IPS DF 4.7 (cell line): ENCODE measurements around the gene SLCO4A1.

ENCODE experiments used
- DNase-seq: peaks from one replicate; pipeline ENCODE4 v3.0.0-alpha.2; 2013; ENCODE audit warnings: low spot score; ENCODE audit errors: extremely low read depth

Gene SLCO4A1

DNA sequence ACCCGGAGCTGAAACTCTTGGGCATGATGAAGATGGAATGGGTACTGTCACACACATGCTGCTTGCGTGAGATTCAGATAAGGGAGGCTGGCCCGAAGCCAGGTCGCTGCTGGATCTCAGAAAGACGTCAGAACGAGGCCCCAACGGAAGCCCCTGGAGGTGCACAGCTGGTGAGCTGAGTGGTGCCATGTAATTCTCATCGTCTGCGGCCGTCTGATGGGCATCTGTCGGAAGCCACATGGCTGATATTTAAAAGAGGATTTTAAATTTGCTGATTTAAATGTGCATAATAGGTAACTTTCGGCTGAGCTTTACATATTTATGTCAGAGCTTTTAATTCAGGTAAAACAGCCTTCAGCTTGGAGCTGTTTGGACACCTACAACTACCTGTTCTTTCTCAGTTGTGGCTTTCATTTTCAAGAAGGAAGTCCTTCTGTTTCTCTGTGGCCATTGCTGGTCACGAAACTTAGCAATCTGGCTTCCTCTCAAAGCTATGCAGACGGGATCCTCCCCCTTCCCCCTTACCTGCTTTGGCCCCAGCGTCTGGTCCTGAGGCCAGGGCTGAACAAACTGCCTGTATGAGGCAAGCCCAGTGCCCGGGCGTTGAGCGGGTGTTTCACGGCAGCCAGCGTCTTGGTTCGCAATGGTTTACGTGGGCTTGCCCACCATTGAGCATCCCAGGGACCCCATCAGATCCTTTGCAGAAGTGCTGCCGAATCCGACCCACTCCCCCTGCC is 9.2 kb downstream of the SLCO4A1 start:
- DNase-seq: no peak

DNA sequence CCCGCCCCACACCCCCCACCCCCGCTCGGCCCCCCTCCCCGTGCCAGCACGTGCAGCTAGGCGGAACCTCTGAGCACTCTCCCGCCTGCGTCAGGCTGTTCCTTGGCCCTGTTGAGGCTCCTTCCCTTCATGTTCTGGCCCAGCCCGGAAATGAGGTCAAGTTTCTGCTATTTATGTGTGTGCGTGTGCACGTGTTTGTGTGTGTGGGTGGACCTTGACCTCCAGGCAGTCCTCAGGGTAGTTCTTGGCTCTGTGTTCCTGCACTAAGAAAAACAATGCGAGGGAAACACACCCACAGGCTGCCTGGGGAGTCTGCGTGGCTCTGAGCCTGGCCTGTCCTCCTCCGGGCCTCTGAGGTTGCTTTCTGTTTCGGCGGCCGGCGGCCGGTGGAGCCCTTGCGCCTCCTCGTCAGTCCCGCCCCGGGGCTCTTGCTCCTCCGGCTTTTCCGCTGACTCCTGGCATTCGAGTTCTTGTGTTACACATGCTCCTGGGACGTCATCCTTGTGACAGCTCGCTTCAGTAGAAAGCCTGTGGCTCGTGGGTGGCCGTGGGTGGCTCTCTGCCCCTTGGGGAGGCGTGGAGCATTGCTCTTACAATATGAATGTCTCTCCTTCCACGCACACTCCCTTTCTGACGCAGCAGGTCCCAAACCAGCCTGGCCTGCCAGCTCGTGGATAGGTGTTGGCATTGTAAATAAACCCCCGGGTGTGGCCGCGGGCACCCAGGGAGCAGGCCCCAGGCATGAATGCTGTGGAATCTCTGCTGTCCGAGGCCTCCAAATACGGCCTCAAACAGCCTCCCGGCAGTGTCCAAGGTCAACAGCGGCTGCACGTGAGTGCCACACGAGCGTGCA is 10.0 kb downstream of the SLCO4A1 start:
- DNase-seq: no peak

DNA sequence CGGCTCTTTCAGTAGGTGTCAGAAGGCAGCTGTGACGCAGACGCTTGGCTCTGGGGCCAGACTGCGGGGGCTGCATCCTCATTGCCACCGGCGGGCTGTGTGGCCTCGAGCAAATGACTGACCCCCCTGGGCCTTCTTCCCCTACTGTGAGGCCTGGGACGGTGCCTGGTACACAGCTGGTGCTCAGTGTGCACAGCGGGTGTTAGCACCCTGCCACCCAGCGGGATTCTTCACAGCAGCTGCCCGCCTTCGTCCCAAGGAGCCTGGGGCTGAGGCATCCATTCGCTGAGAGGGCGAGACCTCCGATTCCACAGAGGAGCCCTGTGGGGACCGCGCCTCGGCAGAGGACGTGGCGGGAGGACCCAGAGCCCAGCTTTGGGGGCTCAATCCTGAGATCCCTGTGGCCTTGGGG is 10.6 kb downstream of the SLCO4A1 start:
- DNase-seq: no peak

DNA sequence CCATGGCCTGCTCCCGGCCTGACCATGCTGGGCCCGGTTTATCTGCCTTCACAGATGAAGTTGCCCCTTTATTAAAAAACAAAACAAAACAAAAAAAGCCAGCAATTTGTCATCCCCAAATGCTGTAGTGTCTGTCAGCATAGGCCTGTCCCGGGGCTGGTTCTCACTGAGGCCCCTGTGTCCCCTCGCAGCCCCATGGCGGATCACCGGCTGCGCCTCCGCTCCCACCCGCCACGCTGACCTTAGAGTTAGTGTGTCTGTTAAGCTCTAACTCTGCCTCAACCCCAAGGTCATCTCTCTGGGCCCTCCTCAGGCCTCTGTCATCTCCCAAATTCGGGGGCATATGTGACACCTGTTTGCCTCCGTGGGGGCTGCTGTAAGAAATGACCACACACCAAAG is 11.1 kb downstream of the SLCO4A1 start:
- DNase-seq: no peak

DNA sequence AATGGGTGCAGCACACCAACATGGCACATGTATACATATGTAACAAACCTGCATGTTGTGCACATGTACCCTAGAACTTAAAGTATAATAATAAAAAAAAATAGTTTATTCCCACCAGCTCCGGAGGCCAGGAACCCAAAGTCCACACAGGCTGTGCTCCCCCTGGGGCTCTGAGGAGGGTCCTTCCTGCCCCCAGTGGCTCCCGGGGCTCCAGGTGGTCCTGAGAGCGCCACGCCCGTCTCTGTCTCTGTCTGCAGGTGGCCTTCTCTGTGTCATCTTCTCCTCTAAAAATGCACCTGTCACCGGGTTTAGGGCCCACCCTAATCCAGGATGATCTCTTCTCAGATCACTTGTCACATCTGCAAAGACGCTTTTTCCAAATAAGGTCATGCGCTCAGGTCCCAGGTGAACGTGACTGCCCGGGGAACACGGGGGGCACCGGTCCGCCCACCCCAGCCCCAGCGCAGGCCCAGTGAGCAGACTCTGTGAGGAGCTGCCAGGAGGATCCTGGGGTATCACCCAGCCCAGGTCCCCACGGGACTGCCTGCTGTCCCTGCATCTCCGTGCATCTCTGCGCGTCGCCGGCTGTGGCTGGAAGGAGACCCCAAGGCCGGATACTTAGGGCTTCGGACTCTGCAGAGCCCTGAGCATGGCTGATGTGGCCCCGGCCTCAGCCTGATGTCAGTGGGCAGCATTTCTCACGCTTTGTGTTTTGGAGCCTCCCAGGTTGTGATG is 11.8 kb downstream of the SLCO4A1 start:
- DNase-seq: no peak

DNA sequence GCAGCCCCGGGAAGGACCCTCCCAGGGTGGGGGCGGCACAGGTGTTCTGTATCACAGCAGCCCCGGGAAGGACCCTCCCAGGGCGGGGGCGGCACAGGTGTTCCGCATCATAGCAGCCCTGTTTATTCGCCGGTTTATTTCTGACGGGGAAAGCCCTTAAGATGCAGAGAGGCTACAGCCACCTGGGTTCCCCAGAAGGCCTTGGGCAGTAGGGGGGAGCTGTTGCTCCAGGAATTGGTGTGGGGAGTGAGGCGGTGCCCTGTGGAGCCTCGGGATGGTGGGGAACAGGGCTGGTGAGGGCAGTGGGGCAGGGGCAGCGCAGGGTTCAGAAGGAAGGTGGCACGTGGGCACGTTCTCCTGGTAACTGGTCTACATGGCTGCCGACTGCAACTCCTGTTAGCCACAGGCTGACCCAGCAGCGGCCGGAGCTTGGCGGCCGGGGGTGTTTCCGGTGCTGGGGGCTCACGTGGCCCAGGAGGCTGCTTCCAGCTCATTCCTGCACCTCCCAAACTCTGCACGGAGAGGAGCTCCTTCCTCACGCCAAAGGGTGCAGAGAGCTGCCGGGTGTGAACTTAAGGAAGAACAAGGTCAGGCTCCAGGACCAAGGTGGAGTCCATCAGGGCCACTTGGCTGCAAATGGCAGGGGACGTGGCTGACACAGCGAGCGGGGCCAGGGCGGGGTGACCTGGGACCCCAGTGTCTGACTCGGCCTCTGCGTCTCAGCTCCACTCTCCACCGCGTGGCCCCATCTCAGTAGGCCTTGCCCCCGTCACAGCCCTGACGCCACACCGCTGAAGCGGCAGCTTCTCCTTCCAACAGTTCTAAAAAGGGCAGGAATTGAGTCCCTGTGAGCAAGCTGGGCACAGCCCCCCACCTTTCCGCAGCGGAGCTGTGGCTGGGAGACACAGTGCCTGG is 13.2 kb downstream of the SLCO4A1 start:
- no peak for DNase-seq

DNA sequence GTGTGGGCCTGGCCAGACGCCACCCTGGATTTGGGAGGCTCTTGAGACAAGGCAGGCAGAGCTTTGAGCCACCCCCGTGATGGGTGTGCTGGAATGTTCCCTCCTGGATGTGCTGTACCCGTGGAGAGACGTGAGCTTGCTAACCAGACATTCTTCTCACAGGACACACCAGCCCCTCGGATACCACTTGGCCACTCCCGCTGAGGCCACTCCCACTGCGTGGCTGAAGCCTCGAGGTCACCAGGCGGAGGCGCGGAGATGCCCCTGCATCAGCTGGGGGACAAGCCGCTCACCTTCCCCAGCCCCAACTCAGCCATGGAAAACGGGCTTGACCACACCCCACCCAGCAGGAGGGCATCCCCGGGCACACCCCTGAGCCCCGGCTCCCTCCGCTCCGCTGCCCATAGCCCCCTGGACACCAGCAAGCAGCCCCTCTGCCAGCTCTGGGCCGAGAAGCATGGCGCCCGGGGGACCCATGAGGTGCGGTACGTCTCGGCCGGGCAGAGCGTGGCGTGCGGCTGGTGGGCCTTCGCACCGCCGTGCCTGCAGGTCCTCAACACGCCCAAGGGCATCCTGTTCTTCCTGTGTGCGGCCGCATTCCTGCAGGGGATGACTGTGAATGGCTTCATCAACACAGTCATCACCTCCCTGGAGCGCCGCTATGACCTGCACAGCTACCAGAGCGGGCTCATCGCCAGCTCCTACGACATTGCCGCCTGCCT is 14.1 kb downstream of the SLCO4A1 start:
- DNase-seq: no peak

DNA sequence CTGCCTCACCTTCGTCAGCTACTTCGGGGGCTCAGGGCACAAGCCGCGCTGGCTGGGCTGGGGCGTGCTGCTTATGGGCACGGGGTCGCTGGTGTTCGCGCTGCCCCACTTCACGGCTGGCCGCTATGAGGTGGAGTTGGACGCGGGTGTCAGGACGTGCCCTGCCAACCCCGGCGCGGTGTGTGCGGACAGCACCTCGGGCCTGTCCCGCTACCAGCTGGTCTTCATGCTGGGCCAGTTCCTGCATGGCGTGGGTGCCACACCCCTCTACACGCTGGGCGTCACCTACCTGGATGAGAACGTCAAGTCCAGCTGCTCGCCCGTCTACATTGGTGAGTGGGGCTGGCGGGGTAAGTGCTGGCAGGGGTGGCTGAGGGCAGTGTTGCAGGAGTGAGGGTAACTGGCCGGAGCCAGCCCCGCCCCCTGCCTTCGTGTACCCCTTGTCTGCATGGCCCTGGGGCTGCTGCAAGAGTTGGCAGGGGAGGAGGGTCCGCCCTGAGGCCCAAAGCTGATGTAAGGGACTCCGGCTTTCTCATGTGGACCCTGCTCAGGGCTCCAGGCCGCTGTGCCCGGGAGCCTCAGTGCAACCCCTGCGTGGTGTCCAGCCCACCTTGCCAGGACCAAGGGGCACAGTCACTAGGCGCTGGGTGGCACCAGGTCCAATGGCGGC is 14.8 kb downstream of the SLCO4A1 start:
- no peak for DNase-seq

DNA sequence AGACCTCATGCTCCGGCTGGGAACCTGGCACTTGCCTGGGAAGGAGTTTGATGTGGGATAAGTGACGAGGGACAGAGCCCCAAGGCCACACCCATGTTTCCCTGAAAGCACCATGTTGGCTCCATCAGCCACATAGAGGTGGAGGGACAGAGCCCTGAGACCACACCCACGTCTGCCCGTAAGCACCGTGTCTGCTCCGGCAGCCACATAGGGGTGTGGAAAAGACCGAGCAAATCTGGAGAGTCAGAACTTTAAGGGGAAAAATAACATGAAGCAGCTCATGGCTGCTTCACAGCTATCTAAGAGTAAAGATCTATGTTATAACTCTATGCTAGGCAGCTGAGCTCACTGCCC is 15.3 kb downstream of the SLCO4A1 start:
- no peak for DNase-seq

DNA sequence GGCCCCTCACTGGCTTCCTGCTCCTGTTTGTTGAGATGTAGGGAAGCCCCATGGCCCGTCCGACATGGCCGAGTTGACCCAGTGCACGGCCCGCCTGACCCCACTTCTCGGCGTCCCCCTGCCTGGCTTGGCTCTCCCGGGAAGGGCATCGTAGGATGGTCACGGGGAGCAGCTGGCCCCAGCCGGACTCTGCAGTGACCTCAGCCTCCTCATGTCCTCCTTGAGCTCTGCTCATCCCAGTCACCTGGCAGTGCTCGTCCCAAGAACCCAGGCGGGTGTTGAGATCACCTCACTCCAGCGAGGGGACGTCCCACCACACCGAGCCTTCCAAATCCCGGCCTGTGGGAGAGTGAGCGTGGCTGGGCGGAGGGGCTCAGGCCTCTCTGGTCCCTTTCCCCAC is 15.7 kb downstream of the SLCO4A1 start:
- no peak for DNase-seq

DNA sequence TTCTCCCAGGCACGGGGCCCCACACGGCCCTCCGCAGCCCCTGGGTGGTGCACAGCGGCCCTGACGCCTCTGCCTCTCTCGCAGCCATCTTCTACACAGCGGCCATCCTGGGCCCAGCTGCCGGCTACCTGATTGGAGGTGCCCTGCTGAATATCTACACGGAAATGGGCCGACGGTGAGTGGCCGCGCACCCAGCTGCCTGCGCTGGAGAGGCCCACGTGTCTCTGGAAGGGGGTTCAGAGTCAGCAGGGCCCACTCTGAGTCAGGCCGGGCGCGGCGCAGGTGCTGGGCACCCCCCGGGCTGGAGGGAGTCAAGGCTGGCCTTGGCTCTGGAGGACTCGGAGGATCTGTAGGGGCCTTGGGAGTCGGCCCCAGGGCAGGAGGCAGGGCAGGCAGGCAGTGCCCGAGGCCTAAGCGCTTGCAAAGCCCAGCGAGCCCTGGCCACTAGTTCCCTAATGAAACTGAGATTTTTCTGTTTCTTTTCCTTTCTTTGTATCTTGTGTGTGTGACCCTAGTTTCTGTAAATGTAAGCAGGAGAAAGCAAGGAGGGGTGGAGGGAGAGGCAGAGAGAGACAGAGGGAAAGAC is 16.4 kb downstream of the SLCO4A1 start:
- DNase-seq: no peak

DNA sequence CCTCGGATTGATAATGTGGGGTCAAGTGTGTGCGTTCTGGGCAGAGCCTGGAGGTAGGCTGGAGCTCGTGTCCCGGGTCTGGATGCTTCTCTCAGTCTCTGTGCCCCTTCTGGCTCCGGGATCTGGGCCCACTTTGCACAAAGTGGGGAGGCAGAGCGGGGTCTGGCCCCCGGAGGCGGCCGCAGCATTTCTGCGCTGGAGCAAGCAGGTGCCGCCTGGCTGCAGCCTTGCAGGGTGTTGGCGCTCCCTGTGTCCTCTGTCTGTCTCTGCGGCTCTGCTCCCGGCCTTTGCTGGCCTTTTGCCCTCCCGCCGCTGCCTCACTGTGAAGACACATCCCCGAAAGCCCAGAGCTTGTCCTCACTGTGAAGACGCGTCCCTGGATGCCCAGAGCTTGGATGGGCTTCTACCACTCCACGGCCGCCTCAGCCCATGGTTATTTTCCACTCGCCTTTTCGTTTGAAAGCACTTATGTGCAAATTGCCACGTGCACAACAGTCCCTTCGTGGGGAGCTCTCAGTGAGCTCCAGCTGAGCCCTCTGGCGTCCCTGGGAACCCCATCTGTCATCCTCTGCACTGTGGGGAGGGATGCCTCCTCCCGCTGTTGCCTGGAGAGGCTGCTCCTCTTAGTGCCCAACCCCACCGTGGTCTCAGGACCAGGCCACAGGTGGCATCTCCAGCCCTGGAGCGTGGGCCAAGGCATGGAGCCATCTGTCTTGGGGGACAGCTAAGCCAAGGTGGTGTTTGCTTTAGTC is 17.4 kb downstream of the SLCO4A1 start:
- DNase-seq: no peak

DNA sequence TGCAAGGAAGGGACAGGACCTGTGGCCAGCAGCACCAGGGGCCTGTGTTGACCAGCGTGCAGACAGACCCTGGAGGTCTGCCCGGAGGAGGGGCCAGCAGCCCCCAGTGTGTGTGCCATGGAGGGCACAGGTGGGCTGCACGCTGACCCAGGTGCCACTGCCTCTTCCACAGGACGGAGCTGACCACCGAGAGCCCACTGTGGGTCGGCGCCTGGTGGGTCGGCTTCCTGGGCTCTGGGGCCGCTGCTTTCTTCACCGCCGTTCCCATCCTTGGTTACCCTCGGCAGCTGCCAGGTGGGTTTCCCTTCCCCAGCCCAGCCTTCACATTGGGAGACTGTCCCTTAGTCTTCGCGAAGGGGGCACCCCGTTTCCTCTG is 17.9 kb downstream of the SLCO4A1 start:
- DNase-seq: no peak

DNA sequence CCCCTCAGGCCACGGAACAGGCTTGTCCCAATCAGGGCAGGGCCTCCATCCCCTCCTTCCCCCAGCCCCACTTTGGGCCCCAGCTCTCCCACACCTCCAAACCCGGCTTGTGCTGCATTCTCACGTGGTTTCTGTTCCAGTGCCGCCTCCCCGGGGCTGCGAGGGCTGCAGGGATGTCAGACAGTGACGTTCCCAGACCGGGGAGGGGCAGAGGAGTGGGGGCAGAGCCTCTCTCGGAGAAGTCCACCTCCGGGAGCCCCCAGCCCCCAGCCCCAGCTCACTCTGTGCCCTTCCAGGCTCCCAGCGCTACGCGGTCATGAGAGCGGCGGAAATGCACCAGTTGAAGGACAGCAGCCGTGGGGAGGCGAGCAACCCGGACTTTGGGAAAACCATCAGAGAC is 18.5 kb downstream of the SLCO4A1 start:
- DNase-seq: no peak

DNA sequence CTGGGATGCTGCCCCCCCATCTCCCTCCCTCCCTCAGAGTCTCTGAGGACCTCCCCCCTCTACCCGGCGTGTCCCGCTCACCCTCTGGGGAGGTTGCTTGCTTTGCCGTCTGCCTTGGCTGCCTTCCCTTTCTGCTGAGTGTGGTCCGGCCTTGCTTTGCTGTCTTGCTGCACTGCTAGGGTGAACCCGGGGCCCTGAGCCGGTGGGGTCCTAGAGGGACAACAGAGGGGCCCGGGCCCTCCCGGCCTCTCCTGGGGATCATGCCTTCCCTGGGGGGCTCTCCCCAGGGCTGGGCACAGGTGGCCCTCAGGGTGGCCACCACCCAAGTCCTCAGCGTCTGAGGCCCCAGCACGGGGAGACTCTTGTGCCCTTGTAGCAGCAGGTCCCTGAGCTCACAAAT is 19.3 kb downstream of the SLCO4A1 start:
- no peak for DNase-seq

DNA sequence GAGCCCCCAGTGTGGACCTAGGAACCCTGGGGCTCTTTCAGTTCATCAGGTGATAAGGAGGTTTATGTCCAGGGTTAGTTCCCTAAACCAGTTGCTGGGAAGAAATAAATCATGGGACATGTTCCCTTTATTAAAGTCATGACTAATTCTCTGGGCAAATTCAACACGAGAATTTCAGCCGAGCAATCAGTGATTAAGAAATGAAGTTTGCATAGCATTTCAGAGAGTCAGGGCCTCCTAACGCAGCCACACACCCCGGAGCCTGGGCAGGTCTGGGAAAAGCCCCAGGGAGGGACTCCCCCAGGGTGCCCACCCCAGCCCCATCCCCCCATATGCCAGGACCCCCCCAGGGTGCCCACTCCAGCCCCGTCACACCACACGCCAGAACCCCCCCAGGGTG is 20.1 kb downstream of the SLCO4A1 start:
- no peak for DNase-seq

DNA sequence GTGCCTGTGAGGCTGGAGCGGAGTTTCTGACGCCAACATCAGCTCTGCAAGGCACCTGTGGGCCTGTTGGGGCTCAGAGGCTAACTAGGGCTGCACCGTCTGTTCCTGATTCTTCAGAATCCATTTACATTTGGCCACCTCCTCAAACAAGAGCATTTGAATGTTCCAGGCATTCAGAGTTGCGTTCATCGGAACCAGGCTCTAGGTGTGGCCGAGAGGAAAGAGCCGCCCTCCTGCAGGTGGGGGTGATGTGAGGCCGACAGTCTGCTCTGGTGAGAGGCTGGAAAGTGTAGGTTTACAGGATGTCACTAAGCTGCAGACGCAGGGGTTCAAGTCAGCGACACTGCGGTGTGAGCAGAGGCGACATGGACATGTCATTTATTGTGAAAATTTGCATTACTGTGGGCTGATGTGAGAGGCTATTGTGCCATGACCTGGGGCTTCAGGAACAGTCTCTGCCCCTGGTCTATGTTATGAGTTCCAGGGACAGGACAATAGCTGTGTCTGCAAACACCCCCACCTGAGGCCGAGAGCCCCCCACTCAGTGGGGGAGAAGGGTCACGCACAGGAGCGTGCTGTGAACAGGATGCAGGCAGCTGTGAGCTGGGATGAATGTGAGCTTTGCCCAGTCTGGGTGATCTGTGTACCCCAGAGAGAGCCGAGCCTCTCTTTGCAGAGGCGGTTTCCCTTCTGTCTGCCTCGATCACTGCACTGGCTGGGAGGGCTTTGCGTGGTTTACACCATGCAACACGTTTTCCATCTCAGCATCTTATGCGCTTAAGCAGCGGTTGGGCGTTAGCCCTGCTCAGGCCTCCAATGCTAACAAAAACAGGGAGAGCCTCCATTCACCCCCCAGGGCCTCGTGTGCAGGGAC is 21.1 kb downstream of the SLCO4A1 start:
- DNase-seq: no peak
